ENCODE data around the gene FBXW4. TPM values are rescaled to one million over a fixed set of nuclear protein-coding genes. Genes with fewer than 3 reads are reported as not detected.

The FBXW4 gene
- total and polyA plus RNA-seq, 10 of the 15 experiments (the other 5 are each of a cell fraction or from before 2014, with no cell fraction given), result 5.7 to 42.0 (median 27.5) TPM

DNA sequence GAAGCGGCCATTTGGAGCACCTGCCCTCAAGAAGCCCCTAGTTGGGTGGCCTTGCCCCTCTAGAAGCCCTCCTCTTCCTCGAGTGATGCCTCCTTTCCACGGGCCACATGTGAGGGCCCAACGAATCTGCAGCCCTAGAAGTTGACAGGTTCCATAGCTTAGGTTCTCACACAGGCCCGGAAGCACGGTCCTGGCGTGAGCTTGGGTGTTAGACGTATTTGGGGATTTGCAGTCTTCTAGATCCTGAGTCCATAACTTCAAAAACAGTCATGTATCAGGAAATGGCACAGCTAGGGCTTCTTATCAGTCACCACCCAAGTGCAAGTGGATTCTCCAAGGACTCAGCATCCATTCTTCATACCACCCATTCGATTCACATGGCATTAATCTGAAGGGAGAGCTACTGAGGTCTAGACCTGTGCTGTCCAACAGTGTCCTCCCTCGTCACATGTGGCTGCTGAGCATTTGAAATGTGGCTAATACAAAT is 477 bp upstream of the FBXW4 start (continued):
- TF ChIP-seq ZZZ3 (IDR thresholded peaks at IDR 0.05; ENCODE audit: control insufficient read depth, insufficient read length, low read depth) (no peak), YBX1 (IDR thresholded peaks at IDR 0.05) (no peak), NFYB (IDR thresholded peaks at IDR 0.05; ENCODE audit: insufficient read depth, low read depth, low read length) (no peak), HDGF (IDR thresholded peaks at IDR 0.05) (0 out of 2 replicates have a peak, but pooled peaks have one; percentile 50), RFX5 (IDR thresholded peaks at IDR 0.05; ENCODE audit: low read depth, low read length) (no peak), ZNF274 (IDR thresholded peaks at IDR 0.05; ENCODE audit: insufficient read depth, insufficient read length) (no peak), CBX3 (IDR thresholded peaks at IDR 0.05; ENCODE audit: borderline replicate concordance, low read depth) (no peak), SRF (IDR thresholded peaks at IDR 0.05; ENCODE audit: low read depth in 2 of 2, low read length in 2 of 2) (no peak), CREB1 (IDR thresholded peaks at IDR 0.05; ENCODE audit: low read depth) (no peak), ZNF217 (IDR thresholded peaks at IDR 0.05) (0 out of 2 replicates have a peak, but pooled peaks have one; percentile 69)
- TF ChIP-seq, protein P1, sequence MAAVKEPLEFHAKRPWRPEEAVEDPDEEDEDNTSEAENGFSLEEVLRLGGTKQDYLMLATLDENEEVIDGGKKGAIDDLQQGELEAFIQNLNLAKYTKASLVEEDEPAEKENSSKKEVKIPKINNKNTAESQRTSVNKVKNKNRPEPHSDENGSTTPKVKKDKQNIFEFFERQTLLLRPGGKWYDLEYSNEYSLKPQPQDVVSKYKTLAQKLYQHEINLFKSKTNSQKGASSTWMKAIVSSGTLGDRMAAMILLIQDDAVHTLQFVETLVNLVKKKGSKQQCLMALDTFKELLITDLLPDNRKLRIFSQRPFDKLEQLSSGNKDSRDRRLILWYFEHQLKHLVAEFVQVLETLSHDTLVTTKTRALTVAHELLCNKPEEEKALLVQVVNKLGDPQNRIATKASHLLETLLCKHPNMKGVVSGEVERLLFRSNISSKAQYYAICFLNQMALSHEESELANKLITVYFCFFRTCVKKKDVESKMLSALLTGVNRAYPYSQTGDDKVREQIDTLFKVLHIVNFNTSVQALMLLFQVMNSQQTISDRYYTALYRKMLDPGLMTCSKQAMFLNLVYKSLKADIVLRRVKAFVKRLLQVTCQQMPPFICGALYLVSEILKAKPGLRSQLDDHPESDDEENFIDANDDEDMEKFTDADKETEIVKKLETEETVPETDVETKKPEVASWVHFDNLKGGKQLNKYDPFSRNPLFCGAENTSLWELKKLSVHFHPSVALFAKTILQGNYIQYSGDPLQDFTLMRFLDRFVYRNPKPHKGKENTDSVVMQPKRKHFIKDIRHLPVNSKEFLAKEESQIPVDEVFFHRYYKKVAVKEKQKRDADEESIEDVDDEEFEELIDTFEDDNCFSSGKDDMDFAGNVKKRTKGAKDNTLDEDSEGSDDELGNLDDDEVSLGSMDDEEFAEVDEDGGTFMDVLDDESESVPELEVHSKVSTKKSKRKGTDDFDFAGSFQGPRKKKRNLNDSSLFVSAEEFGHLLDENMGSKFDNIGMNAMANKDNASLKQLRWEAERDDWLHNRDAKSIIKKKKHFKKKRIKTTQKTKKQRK (IDR thresholded peaks at IDR 0.05; ENCODE audit: low read depth, low read length), result no peak
- TF ChIP-seq, protein P2, sequence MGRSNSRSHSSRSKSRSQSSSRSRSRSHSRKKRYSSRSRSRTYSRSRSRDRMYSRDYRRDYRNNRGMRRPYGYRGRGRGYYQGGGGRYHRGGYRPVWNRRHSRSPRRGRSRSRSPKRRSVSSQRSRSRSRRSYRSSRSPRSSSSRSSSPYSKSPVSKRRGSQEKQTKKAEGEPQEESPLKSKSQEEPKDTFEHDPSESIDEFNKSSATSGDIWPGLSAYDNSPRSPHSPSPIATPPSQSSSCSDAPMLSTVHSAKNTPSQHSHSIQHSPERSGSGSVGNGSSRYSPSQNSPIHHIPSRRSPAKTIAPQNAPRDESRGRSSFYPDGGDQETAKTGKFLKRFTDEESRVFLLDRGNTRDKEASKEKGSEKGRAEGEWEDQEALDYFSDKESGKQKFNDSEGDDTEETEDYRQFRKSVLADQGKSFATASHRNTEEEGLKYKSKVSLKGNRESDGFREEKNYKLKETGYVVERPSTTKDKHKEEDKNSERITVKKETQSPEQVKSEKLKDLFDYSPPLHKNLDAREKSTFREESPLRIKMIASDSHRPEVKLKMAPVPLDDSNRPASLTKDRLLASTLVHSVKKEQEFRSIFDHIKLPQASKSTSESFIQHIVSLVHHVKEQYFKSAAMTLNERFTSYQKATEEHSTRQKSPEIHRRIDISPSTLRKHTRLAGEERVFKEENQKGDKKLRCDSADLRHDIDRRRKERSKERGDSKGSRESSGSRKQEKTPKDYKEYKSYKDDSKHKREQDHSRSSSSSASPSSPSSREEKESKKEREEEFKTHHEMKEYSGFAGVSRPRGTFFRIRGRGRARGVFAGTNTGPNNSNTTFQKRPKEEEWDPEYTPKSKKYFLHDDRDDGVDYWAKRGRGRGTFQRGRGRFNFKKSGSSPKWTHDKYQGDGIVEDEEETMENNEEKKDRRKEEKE (IDR thresholded peaks at IDR 0.05), result no peak
- TF ChIP-seq, protein P3, sequence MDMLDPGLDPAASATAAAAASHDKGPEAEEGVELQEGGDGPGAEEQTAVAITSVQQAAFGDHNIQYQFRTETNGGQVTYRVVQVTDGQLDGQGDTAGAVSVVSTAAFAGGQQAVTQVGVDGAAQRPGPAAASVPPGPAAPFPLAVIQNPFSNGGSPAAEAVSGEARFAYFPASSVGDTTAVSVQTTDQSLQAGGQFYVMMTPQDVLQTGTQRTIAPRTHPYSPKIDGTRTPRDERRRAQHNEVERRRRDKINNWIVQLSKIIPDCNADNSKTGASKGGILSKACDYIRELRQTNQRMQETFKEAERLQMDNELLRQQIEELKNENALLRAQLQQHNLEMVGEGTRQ (IDR thresholded peaks at IDR 0.05; ENCODE audit: borderline replicate concordance, low read depth, low read length), result peak; percentile 0; the same call in 1 of the 2 replicates
- TF ChIP-seq, protein P4, sequence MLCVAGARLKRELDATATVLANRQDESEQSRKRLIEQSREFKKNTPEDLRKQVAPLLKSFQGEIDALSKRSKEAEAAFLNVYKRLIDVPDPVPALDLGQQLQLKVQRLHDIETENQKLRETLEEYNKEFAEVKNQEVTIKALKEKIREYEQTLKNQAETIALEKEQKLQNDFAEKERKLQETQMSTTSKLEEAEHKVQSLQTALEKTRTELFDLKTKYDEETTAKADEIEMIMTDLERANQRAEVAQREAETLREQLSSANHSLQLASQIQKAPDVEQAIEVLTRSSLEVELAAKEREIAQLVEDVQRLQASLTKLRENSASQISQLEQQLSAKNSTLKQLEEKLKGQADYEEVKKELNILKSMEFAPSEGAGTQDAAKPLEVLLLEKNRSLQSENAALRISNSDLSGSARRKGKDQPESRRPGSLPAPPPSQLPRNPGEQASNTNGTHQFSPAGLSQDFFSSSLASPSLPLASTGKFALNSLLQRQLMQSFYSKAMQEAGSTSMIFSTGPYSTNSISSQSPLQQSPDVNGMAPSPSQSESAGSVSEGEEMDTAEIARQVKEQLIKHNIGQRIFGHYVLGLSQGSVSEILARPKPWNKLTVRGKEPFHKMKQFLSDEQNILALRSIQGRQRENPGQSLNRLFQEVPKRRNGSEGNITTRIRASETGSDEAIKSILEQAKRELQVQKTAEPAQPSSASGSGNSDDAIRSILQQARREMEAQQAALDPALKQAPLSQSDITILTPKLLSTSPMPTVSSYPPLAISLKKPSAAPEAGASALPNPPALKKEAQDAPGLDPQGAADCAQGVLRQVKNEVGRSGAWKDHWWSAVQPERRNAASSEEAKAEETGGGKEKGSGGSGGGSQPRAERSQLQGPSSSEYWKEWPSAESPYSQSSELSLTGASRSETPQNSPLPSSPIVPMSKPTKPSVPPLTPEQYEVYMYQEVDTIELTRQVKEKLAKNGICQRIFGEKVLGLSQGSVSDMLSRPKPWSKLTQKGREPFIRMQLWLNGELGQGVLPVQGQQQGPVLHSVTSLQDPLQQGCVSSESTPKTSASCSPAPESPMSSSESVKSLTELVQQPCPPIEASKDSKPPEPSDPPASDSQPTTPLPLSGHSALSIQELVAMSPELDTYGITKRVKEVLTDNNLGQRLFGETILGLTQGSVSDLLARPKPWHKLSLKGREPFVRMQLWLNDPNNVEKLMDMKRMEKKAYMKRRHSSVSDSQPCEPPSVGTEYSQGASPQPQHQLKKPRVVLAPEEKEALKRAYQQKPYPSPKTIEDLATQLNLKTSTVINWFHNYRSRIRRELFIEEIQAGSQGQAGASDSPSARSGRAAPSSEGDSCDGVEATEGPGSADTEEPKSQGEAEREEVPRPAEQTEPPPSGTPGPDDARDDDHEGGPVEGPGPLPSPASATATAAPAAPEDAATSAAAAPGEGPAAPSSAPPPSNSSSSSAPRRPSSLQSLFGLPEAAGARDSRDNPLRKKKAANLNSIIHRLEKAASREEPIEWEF (IDR thresholded peaks at IDR 0.05; ENCODE audit: insufficient replicate concordance, low read depth, low read length), result no peak
- TF ChIP-seq, protein P5, sequence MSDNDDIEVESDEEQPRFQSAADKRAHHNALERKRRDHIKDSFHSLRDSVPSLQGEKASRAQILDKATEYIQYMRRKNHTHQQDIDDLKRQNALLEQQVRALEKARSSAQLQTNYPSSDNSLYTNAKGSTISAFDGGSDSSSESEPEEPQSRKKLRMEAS (IDR thresholded peaks at IDR 0.05; ENCODE audit: low read depth, low read length), result no peak

Measured in GM12878 (cell line).